ACHN (cell line): ENCODE measurements around the gene ATP8A2.
A peak's percentile ranks its signal among the peaks of the same experiment; 100 is the strongest.

Source experiments
- DNase-seq: peaks from one replicate; pipeline ENCODE4 v3.0.0-alpha.2; 2015
- in situ Hi-C: cut with HindIII; loops from 2 replicates; pipeline ENCODE4 v1.10.0; 2017; ENCODE audit warnings: low sequenced_read_pairs, low pct_ligation_motif_present, low pct_unique_long_range_greater_than_20kb

The ATP8A2 gene

DNA sequence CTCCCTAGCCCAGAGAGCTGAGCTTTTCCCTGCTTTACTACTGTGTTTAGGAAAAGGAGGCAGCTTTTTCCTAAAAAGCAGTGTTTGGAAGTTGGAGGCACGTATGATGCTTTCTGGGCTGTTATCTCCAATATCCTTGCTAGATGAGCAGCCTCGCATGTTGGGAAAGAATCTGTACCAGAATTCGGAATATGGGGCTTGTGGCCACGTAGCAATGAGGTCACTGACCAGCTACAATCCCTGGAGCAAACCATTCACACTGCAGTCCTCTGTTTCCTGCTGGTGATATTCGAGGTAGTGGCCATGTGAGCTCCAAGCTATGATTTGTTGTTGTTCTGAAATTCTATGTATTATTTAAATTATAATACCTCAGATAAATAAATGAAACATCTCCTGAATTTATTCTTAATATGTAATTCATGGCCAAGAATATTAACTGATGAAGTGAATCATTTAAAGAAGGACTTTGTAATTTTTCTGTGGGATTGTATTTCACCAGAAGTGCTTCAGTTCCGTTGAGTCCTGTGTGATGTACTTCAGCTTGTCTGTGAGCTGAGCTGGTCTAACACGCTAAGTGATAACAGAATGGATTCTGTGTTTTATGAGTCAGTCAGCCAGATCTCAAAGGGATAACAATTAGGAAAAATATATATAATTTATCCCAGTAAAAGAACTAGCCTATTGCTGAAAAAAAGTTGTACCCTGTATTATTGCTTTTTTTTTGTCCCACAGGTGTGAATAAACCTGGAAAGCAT lies 360.5 kb downstream of the ATP8A2 start:
- in situ Hi-C loops, result no loop called here
- peak; percentile 65 for DNase-seq

DNA sequence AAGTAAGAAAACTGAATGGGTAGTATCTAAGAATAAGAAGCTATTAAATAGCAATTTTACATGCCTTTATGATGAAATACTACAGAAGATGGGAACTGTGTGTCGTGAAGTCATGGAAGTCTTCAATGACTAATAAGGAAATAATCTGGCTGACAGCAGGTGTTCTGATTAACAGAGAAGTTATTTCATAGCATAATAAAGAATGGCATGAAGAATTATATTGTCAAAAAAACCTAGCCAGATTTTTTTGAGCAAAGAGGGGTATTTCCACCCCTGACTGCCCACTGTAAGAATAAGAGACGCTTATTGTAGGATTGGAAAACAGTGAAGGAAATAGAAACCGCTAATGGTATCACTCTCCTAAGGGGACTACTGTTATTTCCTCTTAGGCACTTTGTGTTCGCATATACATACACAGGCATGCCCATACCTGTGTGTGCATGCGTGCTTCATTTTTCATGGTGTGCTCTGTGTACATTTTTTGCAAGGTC lies 361.3 kb downstream of the ATP8A2 start:
- in situ Hi-C loops, result no loop called here
- peak; percentile 86 for DNase-seq

DNA sequence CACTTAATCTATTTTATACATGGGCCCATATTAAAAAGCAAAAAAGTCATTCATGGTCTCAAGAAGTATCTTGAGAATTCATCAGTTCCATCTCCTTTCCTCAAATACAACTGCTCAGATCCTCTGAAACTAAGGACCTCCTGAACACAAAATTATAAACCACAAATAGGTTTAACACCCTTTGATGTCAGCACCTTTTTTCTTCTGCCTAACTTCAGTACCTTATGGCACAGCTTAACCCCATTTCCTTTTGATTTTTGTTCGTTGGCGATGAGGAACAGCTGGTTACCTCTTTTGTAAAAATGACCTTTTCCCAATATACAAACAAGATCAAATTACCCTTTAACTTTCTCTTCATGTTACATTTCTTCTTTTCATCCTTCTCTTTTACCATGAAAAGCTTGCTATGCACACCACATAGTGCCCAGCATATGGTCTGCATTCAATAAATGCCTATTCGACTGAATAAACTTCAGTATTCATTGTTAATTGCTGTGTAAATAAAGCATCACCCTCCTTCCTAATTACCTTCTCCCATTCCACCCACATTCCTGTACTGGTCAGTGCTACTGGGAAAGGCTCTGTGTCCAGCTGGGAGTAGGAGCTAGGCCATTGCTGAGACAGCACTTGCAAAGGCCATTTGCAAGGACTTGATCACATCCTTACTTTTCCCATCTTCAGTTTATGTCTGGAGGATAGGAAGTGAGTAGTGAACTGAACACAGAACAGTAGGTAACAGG lies 362.1 kb downstream of the ATP8A2 start:
- in situ Hi-C loops, result no loop called here
- DNase-seq, result peak; percentile 10

DNA sequence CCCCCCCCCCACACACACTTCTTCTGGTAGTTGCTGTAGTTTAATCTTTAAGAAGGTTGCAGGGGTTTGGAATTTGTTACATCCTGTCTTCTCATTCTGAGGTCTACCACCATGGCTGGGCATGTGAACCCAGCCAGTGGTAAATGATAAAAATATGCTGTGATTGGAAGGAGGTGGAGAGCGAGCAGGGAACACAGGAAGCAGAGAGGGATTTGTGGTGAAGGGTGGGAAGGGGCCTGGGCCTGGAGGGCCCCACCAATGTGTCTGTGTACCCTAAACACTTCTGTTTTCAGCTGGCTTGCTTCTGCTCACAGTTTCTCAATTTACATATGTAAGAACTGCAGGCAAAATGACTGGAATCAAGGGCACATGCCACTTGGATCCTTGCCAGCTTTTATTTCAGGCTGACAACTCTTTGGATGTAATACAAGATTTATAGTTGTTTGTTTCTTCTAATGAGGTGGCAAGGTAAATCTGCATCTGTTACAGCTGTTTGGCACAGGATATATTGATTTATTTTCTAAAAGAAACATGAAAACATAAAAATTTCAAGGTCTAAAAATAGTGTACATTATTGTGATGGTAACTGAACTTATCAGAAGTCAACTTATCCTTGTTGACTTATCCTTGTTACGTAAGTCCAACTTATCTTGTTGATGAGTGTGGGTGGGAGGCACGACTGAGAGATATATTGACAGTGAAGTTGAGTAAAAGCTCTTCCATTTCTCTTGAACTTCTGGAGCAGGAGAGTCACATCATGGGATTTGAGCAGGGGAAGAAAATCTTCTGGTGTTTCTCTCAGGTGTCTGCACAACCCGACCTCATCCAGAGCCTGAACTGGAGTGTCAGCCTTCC lies 366.8 kb downstream of the ATP8A2 start:
- peak; percentile 81 for DNase-seq
- in situ Hi-C loops, result no loop called here

DNA sequence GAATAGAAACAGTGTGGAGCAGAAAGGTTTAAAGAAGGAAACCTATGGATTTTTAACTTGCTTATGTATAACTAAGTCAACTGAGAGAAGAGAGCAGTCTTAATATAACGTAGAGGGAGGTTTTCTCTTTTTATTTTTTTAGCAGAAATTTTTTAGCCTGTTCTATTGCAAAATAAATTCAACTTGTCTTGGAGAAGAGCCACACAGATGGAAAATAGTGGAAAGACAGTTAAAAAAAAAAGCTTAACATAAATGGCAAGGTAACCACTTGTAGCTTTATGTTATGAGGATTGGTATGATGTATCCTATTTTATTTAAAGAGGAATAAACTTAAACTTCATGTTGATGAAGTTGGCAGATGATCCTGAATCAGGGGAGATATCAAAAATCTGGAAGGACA lies 367.6 kb downstream of the ATP8A2 start:
- DNase-seq, result no peak
- in situ Hi-C loops, result no loop called here

DNA sequence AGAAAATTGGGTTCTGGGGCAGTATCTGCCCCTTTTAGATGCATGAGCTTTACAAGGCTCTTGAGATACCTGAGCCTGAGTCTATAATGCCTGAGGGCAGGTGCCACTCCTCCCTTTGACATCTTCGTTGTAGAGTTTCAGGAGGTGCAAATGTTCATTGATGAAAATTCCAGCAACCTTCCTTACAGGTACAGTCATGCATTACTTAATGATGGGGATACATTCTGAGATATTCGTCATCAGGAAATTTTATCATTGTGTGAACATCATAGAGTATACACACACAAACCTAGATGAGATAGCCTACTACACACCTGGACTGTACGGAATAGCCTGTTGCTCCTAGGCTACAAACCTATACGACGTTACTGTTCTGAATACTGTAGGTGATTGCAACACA lies 370.0 kb downstream of the ATP8A2 start:
- no peak for DNase-seq
- in situ Hi-C loops, result no loop called here

DNA sequence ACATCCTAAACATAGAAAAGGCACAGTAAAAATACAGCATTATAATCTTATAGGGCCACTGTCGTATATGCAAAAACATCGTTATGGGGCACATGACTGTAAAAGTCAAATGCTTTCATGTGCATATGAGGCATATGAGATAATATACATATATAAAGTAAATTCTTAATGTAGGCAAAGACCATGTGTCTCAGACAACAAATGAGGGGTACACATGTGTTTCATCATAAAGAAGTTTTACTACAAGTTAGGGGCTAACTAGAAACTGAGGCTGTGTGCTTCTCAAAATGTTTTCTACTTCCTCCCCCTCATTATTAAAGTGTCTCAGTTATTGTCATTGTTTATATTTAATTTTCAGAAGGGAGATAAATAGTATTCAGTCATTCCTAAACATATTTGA lies 370.4 kb downstream of the ATP8A2 start:
- in situ Hi-C loops, result no loop called here
- DNase-seq, result no peak

DNA sequence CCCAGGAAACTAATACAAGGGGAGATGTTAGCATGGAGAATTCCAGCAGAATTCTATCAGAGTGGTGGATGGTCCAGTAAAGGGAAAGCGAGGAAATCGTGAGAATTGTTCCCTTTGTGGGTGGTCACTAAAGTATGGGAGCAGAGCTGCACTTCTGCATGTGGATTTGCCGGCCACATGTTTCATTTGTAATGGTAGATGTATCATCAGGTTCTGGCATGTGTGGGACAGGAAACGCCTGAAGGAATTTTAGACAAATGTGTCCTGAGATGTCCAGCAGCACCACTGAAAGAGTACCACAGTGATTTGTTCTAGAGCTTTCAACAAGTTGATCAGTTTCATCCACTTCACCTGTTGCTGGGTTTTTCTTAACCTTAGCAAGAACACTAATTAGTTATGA lies 371.6 kb downstream of the ATP8A2 start:
- no peak for DNase-seq
- in situ Hi-C loops, result no loop called here

DNA sequence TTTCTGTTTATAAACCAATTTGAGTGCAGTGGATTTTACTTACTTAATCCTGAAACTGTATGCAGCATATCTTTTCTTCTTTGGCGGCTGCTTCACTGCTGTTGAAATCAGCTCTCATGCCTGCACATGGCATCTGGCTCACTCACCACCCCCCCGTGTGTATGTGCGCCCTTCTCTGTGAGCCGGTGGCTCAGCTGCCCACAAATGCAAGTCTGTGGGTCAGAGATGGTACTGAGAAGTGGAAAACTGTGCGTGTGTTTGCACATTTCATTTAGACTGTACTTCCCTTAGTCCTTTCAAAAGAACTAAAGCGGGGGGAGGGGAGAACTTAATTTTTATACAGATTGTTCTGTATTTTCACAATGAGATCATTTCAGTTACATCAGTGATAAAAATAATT lies 372.4 kb downstream of the ATP8A2 start:
- in situ Hi-C loops, result no loop called here
- DNase-seq, result no peak

DNA sequence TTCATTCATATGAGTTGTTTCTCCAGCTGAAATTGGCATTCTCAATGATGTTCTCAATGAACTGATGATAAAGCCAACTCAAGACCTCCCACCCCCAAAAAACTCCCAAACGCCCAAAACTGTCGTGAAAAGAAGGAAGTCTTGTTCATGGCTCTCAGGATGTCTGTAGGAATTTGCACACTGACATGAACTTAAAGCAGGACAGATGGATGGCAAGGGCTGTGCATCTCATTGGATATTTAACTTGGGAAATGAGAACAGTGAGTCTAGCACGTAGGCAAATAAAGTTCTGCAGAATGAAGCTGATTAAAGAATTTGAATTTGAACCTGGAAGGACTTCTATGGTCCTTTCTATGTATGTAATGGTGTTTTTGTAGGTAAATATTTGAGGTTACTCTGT lies 374.4 kb downstream of the ATP8A2 start:
- DNase-seq, result no peak
- in situ Hi-C loops, result no loop called here

DNA sequence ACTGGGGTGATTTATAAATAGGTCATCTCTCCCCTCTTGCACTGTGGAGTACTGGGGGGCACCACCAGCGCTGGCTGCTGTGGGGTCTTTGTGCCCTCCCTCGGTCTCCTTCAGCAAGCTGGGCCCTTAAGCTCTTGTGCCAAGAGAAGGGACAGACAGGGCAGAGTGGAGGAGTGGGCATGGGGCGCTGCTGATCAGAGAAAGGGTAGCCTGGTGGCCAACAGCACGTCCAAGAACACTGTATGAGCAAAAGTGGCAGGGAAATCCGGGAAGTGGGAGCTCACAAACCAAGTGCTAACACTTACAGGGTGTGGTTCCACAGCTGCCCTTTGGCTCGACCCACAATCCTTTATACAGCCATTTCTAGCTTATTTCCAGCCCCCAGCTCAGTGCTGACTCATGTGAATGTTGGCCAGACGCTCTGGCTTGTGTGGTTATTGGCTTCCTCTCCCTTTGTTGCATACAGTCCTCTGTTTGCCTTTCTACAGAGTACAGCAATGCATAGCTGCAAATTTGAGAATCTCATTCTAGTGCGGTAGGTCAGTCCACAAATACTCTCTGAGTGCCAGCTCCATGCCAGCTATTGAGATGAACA lies 381.3 kb downstream of the ATP8A2 start:
- peak; percentile 22 for DNase-seq
- in situ Hi-C loops, result no loop called here

DNA sequence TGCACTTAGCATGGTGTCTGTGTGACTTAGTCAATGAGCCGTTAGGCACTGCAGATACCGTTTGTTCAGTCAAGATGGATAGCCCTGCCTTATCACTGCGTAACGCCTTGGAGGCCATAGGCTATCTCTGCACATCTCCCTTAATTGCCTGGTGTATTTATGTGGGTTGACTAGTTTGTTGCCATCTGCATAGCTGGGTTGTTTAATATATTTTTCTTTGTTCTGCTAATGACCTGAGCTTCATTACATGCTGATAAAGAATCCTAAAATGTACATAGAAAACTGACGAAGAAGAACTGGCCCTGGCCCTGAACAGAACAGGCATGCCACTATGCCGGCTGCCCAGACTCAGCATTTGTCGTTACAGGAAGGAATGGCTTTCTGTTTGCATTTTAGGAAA lies 382.2 kb downstream of the ATP8A2 start:
- in situ Hi-C loops, result no loop called here
- DNase-seq, result no peak

DNA sequence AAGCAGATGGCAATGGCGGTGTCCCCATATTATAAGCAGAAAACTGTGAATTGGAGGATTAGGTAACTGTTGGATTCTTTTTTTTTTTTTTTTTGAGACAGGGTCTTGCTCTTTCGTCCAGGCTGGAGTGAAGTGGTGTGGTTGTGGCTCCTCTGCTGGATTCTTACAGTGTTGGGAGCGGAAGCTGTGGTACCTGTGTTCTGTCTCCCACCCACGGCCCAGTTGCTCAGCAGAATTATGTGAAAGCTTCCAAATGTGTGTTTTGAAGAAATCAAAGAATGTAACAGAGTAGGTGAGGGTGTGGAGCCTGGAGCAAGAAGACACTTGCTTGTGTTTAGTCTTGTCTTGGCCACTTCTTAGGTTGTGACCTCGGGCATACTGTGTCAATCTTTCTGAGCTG lies 384.5 kb downstream of the ATP8A2 start:
- no peak for DNase-seq
- in situ Hi-C loops, result no loop called here

DNA sequence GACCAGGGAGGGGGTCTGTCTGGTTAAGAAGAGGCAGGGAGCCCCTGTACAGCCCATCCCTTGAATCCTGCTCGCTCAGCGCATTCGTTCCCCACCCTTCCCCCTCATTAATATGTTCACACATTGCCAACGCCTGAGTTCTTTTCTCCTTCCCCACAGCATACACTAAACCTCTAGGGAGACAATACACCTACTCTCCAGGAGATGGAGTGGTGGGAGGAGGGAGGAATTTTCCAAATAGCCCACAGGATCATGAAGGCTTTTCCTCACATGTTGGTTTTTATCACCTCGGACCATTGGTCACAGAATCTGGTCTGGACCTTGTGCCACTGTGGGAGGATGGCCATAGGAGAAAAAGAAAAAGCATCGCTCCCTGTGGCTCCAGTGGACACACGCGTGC lies 385.1 kb downstream of the ATP8A2 start:
- in situ Hi-C loops, result no loop called here
- peak; percentile 4 for DNase-seq

DNA sequence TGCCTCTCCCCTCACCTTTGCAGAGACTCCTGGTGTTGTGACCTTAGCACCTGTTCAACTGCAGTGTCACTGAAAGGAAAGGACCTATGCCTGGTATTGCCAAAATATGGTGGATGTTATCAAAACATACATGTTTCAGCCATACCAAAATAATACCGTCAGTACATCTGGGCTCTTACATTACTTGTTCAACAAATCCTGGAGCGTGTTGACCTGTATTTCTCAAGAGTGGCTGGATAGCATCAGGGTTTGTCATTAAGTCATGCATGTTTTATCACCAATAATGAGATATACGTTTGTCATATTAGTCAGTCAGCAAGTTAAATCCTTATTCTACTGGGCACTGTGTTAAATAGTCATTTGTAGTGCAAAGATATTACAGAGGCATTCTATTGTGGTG lies 389.3 kb downstream of the ATP8A2 start:
- DNase-seq, result no peak
- in situ Hi-C loops, result no loop called here

DNA sequence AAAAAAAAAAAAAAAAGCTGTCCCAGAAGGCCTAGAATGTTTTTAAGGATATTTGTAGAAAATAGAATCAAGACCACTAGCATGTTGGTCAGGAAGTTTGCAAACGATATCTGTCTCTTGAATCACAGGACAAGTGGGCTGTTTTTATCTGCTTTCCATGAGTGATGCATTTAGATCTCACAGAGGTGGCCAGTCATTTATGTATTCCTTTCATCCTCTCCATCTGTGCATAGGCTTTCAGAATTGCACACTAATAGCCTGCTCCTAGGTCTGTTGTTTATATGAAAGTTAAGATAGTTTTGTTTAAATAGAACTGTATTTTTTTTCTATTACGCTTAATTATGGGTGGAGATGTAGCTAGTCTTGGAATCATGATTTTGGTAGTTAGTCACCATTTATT lies 390.5 kb downstream of the ATP8A2 start:
- DNase-seq, result no peak
- in situ Hi-C loops, result no loop called here

DNA sequence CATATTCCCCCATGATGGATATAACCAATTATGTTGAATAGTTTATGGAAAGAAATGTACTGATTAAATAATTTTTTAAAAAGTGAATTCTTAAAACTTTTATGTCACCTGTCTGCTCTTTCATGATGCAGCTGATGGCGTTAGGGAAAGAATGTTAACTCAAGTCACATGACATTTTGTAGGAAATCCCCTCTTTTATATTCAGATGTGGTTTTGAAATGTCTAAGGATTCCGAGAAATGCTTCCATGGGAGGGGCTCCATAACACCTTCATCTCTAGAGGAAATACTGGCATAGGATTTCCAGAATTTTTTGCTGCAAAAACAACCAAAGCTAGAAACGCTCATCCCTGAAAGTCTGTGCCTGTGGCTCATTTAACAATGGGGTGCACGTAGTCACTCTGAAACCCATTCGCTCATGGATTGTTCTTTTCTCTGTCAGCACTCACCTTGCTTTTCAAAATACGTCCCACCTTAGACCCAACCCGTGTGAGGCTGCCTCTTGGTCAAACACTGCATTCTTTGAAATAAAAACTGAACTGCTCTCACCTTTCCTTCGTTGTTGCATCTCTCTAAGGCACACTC lies 391.1 kb downstream of the ATP8A2 start:
- in situ Hi-C loops, result no loop called here
- DNase-seq, result no peak

DNA sequence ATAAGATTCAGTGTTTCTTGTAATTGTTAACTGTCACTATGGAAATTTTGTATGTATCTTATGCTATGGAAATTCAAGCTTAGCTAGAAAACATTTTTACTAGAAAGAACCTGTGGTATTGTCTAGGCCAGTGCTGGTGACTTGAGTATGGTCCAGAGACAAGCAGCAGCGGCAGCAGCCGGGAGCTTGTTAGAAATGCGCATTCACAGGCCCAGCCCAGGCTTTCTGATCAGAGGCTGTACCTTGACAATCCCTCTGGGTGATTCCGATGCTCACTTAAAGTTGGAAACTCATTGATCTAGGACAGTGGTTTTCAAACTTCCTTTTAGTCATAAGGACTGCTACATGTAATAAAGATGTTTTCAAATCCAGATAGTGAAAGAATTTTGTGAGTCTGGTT lies 392.6 kb downstream of the ATP8A2 start:
- DNase-seq, result no peak
- in situ Hi-C loops, result no loop called here

DNA sequence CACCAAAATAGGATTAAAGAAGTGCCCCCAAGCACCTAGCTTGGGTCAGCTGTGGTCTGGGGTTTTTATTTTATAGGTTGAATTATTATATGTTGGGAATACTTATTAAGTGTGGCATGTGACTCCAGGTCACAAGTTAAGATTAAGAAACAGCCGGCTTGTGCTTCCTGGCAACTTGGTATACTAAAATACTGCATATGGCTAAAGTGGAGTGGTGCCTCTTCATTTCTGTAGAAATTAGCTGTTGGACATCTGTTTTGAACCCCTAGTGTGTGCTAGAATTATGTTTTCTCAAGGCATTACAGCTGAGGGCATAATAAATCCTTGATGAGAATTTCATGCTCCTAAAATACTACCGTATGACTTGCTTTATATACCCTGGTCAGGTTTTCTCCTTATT lies 393.5 kb downstream of the ATP8A2 start:
- no peak for DNase-seq
- in situ Hi-C loops, result no loop called here
